ENCODE measurements around the gene ZNF254.

DNA sequence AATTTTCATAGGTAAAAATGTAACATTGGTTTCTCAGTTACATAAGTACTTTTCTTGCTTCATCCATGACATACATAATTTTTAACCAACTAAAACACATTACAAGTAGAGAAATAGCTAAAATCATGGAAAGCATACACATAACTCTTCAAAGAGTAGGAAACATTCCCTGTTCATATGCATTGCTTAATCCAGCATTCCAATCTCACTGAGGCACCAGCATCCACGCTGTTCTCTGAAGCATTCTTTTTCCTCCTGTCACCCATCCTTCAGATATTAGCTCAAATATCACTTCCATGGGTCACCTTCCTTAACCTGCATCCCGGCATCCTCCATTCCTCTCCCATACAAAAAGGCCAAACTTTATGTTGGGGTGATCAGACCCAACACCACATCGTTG, 79.1 kb downstream of the ZNF254 start:
- TF ChIP-seq, protein P1, sequence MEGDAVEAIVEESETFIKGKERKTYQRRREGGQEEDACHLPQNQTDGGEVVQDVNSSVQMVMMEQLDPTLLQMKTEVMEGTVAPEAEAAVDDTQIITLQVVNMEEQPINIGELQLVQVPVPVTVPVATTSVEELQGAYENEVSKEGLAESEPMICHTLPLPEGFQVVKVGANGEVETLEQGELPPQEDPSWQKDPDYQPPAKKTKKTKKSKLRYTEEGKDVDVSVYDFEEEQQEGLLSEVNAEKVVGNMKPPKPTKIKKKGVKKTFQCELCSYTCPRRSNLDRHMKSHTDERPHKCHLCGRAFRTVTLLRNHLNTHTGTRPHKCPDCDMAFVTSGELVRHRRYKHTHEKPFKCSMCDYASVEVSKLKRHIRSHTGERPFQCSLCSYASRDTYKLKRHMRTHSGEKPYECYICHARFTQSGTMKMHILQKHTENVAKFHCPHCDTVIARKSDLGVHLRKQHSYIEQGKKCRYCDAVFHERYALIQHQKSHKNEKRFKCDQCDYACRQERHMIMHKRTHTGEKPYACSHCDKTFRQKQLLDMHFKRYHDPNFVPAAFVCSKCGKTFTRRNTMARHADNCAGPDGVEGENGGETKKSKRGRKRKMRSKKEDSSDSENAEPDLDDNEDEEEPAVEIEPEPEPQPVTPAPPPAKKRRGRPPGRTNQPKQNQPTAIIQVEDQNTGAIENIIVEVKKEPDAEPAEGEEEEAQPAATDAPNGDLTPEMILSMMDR (IDR thresholded peaks at IDR 0.05), result no peak
- TF ChIP-seq POLR2AphosphoS5 (IDR thresholded peaks at IDR 0.05; ENCODE audit: insufficient read depth in 1 of 2, low read depth in 1 of 2), result no peak

Measured in vagina (tissue), 2 donors.